Prostate gland (tissue), 2 donors: ENCODE measurements around the gene PTPN7.

ENCODE experiments used
- CTCF ChIP-seq, 4 experiments: fragments of 200-600 bp in 2 of 4; fragments of 450-650 bp in 2 of 4; sonication (generic) in 2 of 4; IDR thresholded peaks; 1 replicate in 3 of 4; 2 replicates in 1 of 4; pipeline ENCODE4 v1.5.1; 2016 to 2019; ENCODE audit warnings: antibody characterized with exemption in 4 of 4, mild to moderate bottlenecking in 2 of 4, moderate library complexity in 2 of 4
- POLR2A ChIP-seq: fragments of 450-650 bp; IDR thresholded peaks from one replicate; pipeline ENCODE4 v1.6.1; 2016; ENCODE audit warnings: antibody characterized with exemption, mild to moderate bottlenecking
- POLR2AphosphoS5 ChIP-seq: sonication (generic); formaldehyde crosslinking; IDR thresholded peaks from one replicate; pipeline ENCODE4 v1.6.1; 2017; ENCODE audit warnings: antibody characterized with exemption

- TF ChIP-seq POLR2AphosphoS5 = no peak
- TF ChIP-seq CTCF (IDR thresholded peaks at IDR 0.05) = no peak
- no peak for TF ChIP-seq POLR2A
These were observed 39.7 kb upstream of the PTPN7 start for GRCh38 chr1:202200112-202200548.
